HepG2 (cell line): ENCODE data around the gene CFI. TPM values are rescaled to one million over a fixed set of nuclear protein-coding genes. Genes with fewer than 3 reads are reported as not detected.

Source experiments
- ATF1 ChIP-seq: IDR thresholded peaks from 2 replicates; pipeline ENCODE4 v1.6.1; 2016; ENCODE audit warnings: mild to moderate bottlenecking, control low read depth
- CHD2 ChIP-seq: IDR thresholded peaks from 2 replicates; pipeline ENCODE4 v1.6.1; 2011; ENCODE audit warnings: low read depth, low read length, improper control_type of control experiment
- EEA1 ChIP-seq: sonication (generic); formaldehyde crosslinking; IDR thresholded peaks from 2 replicates; pipeline ENCODE4 v1.5.1; 2020; ENCODE audit warnings: mild to moderate bottlenecking, missing genetic modification reagents, borderline replicate concordance
- EED ChIP-seq: sonication (generic); formaldehyde crosslinking; IDR thresholded peaks from 2 replicates; pipeline ENCODE4 v1.5.0; 2020; ENCODE audit warnings: mild to moderate bottlenecking, missing genetic modification reagents
- ESRRA ChIP-seq: sonication (generic); formaldehyde crosslinking; IDR thresholded peaks from 2 replicates; pipeline ENCODE4 v1.5.1; 2020; ENCODE audit warnings: mild to moderate bottlenecking, low read depth, missing genetic modification reagents
- ETV5 ChIP-seq: IDR thresholded peaks from 2 replicates; pipeline ENCODE4 v1.6.1; 2018; ENCODE audit warnings: missing biosample characterization, missing genetic modification reagents, inconsistent platforms, borderline replicate concordance
- FOXJ3 ChIP-seq: sonication (generic); formaldehyde crosslinking; IDR thresholded peaks from 2 replicates; pipeline ENCODE4 v1.4.0; 2020; ENCODE audit warnings: missing genetic modification reagents, mild to moderate bottlenecking, borderline replicate concordance
- FOXK1 ChIP-seq: sonication (generic); formaldehyde crosslinking; IDR thresholded peaks from 2 replicates; pipeline ENCODE4 v1.4.0; 2020; ENCODE audit warnings: low read depth, missing genetic modification reagents, borderline replicate concordance
- GABPA ChIP-seq, 2 experiments: IDR thresholded peaks; 2 replicates each; pipeline ENCODE4 v1.6.1; 2011 to 2016; ENCODE audit warnings: low read depth in 2 of 2, low read length in 1 of 2, missing biosample characterization in 1 of 2, missing genetic modification characterization in 1 of 2
- IKZF4 ChIP-seq: sonication (generic); formaldehyde crosslinking; IDR thresholded peaks from 2 replicates; pipeline ENCODE4 v1.5.1; 2020; ENCODE audit warnings: borderline replicate concordance, mild to moderate bottlenecking, low read depth, missing genetic modification reagents; ENCODE audit errors: not compliant biosample characterization
- ISX ChIP-seq: sonication (generic); formaldehyde crosslinking; conservative IDR thresholded peaks from 2 replicates; pipeline ENCODE4 v1.5.0; 2020; ENCODE audit warnings: missing genetic modification reagents
- MAX ChIP-seq: IDR thresholded peaks from 2 replicates; pipeline ENCODE4 v1.6.1; 2012; ENCODE audit warnings: inconsistent platforms
- MIER2 ChIP-seq: IDR thresholded peaks from 2 replicates; pipeline ENCODE4 v1.6.1; 2016; ENCODE audit warnings: missing biosample characterization, missing genetic modification reagents
- MTF1 ChIP-seq: sonication (generic); formaldehyde crosslinking; IDR thresholded peaks from 2 replicates; pipeline ENCODE4 v1.5.0; 2020; ENCODE audit warnings: missing genetic modification reagents
- NFIB ChIP-seq: sonication (generic); formaldehyde crosslinking; IDR thresholded peaks from 2 replicates; pipeline ENCODE4 v1.9.0; 2021; ENCODE audit warnings: missing genetic modification reagents, mild to moderate bottlenecking, borderline replicate concordance
- RFX1 ChIP-seq: fragments of 450-650 bp; IDR thresholded peaks from 2 replicates; pipeline ENCODE4 v1.6.1; 2017
- RFXAP ChIP-seq: sonication (generic); formaldehyde crosslinking; IDR thresholded peaks from 2 replicates; pipeline ENCODE4 v1.4.0; 2020; ENCODE audit warnings: missing genetic modification reagents, borderline replicate concordance
- SKI ChIP-seq: fragments of 450-650 bp; IDR thresholded peaks from one replicate; pipeline ENCODE4 v1.6.1; 2018; ENCODE audit warnings: mild to moderate bottlenecking; ENCODE audit not compliant: partially characterized antibody
- STAG1 ChIP-seq: sonication (generic); formaldehyde crosslinking; IDR thresholded peaks from 2 replicates; pipeline ENCODE4 v1.4.0; 2020; ENCODE audit warnings: missing genetic modification reagents
- ZBTB20 ChIP-seq: sonication (generic); formaldehyde crosslinking; IDR thresholded peaks from 2 replicates; pipeline ENCODE4 v1.8.1; 2023; ENCODE audit warnings: missing genetic modification reagents, low read depth, mild to moderate bottlenecking, borderline replicate concordance
- ZBTB3 ChIP-seq: sonication (generic); formaldehyde crosslinking; IDR thresholded peaks from 2 replicates; pipeline ENCODE4 v1.4.0; 2020; ENCODE audit warnings: low read depth, mild to moderate bottlenecking, moderate library complexity, missing genetic modification reagents, borderline replicate concordance
- ZFP36L2 ChIP-seq: sonication (generic); formaldehyde crosslinking; IDR thresholded peaks from 2 replicates; pipeline ENCODE4 v1.4.0; 2020; ENCODE audit warnings: missing genetic modification reagents
- ZNF121 ChIP-seq: sonication (generic); formaldehyde crosslinking; IDR thresholded peaks from 2 replicates; pipeline ENCODE4 v1.5.0; 2020; ENCODE audit warnings: mild to moderate bottlenecking, missing genetic modification reagents
- ZNF383 ChIP-seq: sonication (generic); formaldehyde crosslinking; IDR thresholded peaks from 2 replicates; pipeline ENCODE4 v1.4.0; 2020; ENCODE audit warnings: missing genetic modification reagents, mild to moderate bottlenecking, borderline replicate concordance
- ZNF446 ChIP-seq: sonication (generic); formaldehyde crosslinking; IDR thresholded peaks from 2 replicates; pipeline ENCODE4 v1.5.0; 2020; ENCODE audit warnings: mild to moderate bottlenecking, missing genetic modification reagents
- ZNF484 ChIP-seq: sonication (generic); formaldehyde crosslinking; IDR thresholded peaks from 2 replicates; pipeline ENCODE4 v1.5.1; 2020; ENCODE audit warnings: mild to moderate bottlenecking, low read depth, missing genetic modification reagents, borderline replicate concordance
- ZNF580 ChIP-seq: IDR thresholded peaks from 2 replicates; pipeline ENCODE4 v1.6.1; 2016; ENCODE audit warnings: low read depth, borderline replicate concordance
- ZNF672 ChIP-seq: sonication (generic); formaldehyde crosslinking; IDR thresholded peaks from 2 replicates; pipeline ENCODE4 v1.8.1; 2022; ENCODE audit warnings: missing genetic modification reagents
- ZSCAN25 ChIP-seq: sonication (generic); formaldehyde crosslinking; IDR thresholded peaks from 2 replicates; pipeline ENCODE4 v1.8.0; 2022; ENCODE audit warnings: mild to moderate bottlenecking, missing genetic modification reagents
- polyA plus RNA-seq, 8 experiments: library from polyadenylated mRNA; depleted of rRNA in 3 of 8; stranded (reverse) in 7 of 8; unstranded in 1 of 8; fragments of >200 nt; fragmentation: Illumina TruSeq in 4 of 8; extraction: Trizol in 4 of 8; gene quantifications; 2 replicates each; pipeline versions ENCODE4 v1.2.1 to v1.2.3, GENCODE V29; 2011 to 2016; ENCODE audit warnings: low read depth in 4 of 8, missing spikeins in 1 of 8, mixed read lengths in 1 of 8; ENCODE audit not compliant: insufficient read depth in 1 of 8
- total RNA-seq, 5 experiments: library from RNA; depleted of rRNA; stranded (reverse); fragments of >200 nt; fragmentation: Illumina TruSeq; extraction: Trizol; gene quantifications; 2 replicates each; pipeline ENCODE4 v1.2.3, GENCODE V29; 2016; ENCODE audit warnings: low read depth in 1 of 5
- TF ChIP-seq, protein P1 (sequence below): sonication (generic); formaldehyde crosslinking; IDR thresholded peaks from 2 replicates; pipeline ENCODE4 v1.5.0; 2020; ENCODE audit warnings: missing genetic modification reagents

Gene CFI
- total and polyA plus RNA-seq, 2 of the 13 experiments (the other 11 are each of a cell fraction or from before 2014, with no cell fraction given) = 284 to 337 TPM

DNA sequence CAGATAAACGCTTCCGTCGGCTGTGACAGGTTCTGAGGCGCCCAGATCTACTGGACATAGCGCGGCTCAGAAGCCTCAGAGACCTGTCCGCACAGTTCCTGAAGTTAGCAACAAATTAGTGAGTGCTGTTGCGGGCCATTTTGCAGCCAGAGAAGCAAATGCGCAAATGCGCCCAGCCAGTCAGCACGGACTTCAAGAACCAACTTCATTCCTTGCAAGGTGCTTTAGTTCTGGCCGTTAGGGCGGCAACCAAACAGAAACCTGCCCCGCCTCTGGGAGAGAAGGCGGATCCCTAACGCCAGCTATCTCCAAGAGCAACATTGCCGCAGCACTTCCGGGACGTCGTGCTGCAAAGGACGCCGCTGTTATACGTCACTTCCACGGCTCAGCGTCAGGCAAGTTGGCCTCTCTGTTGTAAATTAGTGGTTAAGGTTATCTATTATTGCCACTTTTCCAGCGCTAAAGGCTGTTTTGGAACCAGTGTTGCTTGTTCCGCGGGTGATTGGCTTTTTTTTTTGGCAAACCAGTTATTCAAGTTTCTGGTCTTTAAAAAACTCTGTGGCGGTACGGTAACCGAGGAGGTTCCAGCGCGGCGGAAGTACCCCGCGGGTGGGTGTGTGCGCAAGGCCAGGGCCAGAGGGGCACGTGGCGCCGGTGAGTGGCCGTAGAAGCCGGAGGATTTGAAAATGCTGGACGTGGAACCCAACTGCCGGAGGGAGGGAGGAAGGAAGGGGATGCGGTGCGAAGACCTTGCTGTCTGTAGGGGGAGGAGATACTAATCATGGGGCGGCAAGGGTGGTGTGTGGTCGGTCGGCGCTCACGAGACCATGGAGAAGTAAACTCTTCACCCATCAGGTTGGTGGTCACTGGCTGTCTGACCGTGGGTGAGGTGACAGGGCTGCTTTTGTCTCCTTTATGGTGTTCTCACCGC, 13.6 kb upstream of the CFI start, which contains the start of gene GAR1 (continued):
- TF ChIP-seq ZBTB20 (CRISPR knock-in tag) = no peak
- TF ChIP-seq ZNF672 (CRISPR knock-in tag) = no peak
- no peak for TF ChIP-seq MIER2
- no peak for TF ChIP-seq MTF1 (CRISPR knock-in tag)
- no peak for TF ChIP-seq SKI
- 0 out of 2 replicates have a peak, but pooled peaks have one; percentile 45 for TF ChIP-seq ESRRA (CRISPR knock-in tag)
- TF ChIP-seq ATF1 (CRISPR knock-in tag) = peak; percentile 98
- 0 out of 2 replicates have a peak, but pooled peaks have one; percentile 23 for TF ChIP-seq STAG1 (CRISPR knock-in tag)
- peak; percentile 96 for TF ChIP-seq FOXK1 (CRISPR knock-in tag)
- TF ChIP-seq RFX1 = peak; percentile 71; the same call in 1 of the 2 replicates
- TF ChIP-seq ZFP36L2 (CRISPR knock-in tag) = no peak
- TF ChIP-seq ZSCAN25 (CRISPR knock-in tag) = peak; percentile 70; the same call in 1 of the 2 replicates
- TF ChIP-seq ISX (CRISPR knock-in tag) = no peak
- peak; percentile 59; the same call in 1 of the 2 replicates for TF ChIP-seq FOXJ3
- peak; percentile 99 for TF ChIP-seq MAX
- TF ChIP-seq ZNF121 (CRISPR knock-in tag) = 0 out of 2 replicates have a peak, but pooled peaks have one; percentile 19
- TF ChIP-seq IKZF4 (CRISPR knock-in tag) = peak; percentile 63
- TF ChIP-seq EED = no peak
- no peak; the same call in 1 of the 2 replicates for TF ChIP-seq ZNF446 (CRISPR knock-in tag)
- no peak for TF ChIP-seq NFIB (CRISPR knock-in tag)
- no peak for TF ChIP-seq CHD2
- TF ChIP-seq ZNF383 = no peak
- TF ChIP-seq RFXAP = no peak
- TF ChIP-seq ETV5 (CRISPR knock-in tag) = peak; percentile 70
- TF ChIP-seq ZNF580 (CRISPR knock-in tag) = peak; percentile 82; the same call in 1 of the 2 replicates
- TF ChIP-seq, protein P1, sequence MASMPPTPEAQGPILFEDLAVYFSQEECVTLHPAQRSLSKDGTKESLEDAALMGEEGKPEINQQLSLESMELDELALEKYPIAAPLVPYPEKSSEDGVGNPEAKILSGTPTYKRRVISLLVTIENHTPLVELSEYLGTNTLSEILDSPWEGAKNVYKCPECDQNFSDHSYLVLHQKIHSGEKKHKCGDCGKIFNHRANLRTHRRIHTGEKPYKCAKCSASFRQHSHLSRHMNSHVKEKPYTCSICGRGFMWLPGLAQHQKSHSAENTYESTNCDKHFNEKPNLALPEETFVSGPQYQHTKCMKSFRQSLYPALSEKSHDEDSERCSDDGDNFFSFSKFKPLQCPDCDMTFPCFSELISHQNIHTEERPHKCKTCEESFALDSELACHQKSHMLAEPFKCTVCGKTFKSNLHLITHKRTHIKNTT (CRISPR knock-in tag) = no peak
- peak; percentile 82 for TF ChIP-seq GABPA (IDR thresholded peaks at IDR 0.05; ENCODE audit: low read depth, low read length)
- peak; percentile 98 for TF ChIP-seq GABPA (CRISPR knock-in tag; IDR thresholded peaks at IDR 0.05; ENCODE audit: low read depth)
- TF ChIP-seq ZBTB3 = no peak
- TF ChIP-seq ZNF484 (CRISPR knock-in tag) = no peak
- TF ChIP-seq EEA1 (CRISPR knock-in tag) = peak; percentile 63; the same call in 1 of the 2 replicates
